Effector memory CD4-positive, alpha-beta T cell (primary cell): ENCODE data around the gene SOCS1.
A peak's percentile ranks its signal among the peaks of the same experiment; 100 is the strongest.

Experiments used
- DNase-seq, 3 donors: peaks; one replicate each; pipeline ENCODE4 v3.0.0-alpha.2; 2020
- H3K27ac ChIP-seq: 2 replicates; pipeline ENCODE4 v1.7.0; 2013; ENCODE audit warnings: mild to moderate bottlenecking, low read length, moderate library complexity; ENCODE audit not compliant: insufficient read depth, poor library complexity, severe bottlenecking
- H3K27me3 ChIP-seq: replicated peaks from 2 replicates; pipeline ENCODE4 v1.7.0; 2013; ENCODE audit warnings: mild to moderate bottlenecking, low read length; ENCODE audit not compliant: insufficient read depth, control insufficient read depth, poor library complexity, severe bottlenecking
- H3K36me3 ChIP-seq: 2 replicates; pipeline ENCODE4 v1.7.0; 2013; ENCODE audit warnings: mild to moderate bottlenecking, low read length, moderate library complexity; ENCODE audit not compliant: control insufficient read depth, insufficient read depth
- H3K4me1 ChIP-seq: 2 replicates; pipeline ENCODE4 v1.7.0; 2013; ENCODE audit warnings: low read length, mild to moderate bottlenecking; ENCODE audit not compliant: control insufficient read depth, insufficient read depth, poor library complexity, severe bottlenecking
- H3K4me3 ChIP-seq: 2 replicates; pipeline ENCODE4 v1.7.0; 2013; ENCODE audit warnings: low read length, low read depth, mild to moderate bottlenecking; ENCODE audit not compliant: insufficient read depth, poor library complexity, severe bottlenecking
- H3K9me3 ChIP-seq: 2 replicates; pipeline ENCODE4 v1.7.0; 2013; ENCODE audit warnings: mild to moderate bottlenecking, low read length, moderate library complexity; ENCODE audit not compliant: control insufficient read depth

SOCS1 gene

DNA sequence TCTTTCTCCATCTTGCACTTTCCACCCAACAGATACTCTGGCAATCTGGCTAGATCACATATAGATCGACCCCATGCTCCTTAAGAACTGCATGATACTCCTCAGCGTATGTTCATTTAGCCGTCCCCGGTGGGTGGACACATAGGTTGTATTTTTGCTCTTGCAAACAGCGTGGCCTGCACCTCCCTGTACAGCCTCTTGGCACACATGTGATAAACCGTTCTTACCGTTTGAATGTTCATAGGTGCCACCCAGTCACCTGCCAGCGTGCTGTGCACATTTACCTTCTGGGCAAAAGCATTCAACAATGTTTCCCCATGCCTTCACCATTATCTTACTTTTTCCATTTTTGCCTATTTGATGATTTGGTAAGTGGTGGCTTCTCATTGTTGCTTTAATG is 6.9 kb upstream of the SOCS1 start:
- Histone ChIP-seq H3K9me3 (no peaks in the 10 kb centered on the region), H3K27me3 (no peaks in the 10 kb centered on the region), H3K4me3 (no peak overlapping the region), H3K4me1 (peaks cover 28% of the 10 kb centered on the region), H3K27ac (no peak overlapping the region), H3K36me3 (no peaks in the 10 kb centered on the region)
- DNase-seq = no peak

DNA sequence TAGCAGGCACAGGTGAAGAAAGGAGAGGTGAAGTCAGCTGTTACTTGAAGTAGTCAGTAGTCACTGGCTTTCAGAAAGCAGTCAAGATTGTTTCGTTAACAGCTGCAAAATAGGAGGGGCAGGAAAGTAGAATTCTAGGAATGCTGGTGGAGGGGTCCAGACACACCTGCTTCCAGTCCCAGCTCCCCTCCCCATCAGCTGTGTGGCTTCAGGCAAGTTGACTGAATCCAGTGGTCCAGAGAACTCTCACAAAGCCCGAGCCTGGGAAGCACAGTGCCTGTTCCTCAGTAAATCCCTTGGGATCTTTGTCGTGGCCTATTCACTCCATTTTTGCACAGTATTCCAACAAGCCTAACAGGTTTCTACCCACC is 4.6 kb upstream of the SOCS1 start:
- H3K4me3 ChIP-seq = no peak overlapping the region
- no peaks in the 10 kb centered on the region for H3K27me3 ChIP-seq
- no peak for DNase-seq
- H3K36me3 ChIP-seq = no peaks in the 10 kb centered on the region
- peaks cover 42% of the 10 kb centered on the region for H3K4me1 ChIP-seq
- no peak overlapping the region for H3K27ac ChIP-seq
- no peaks in the 10 kb centered on the region for H3K9me3 ChIP-seq

DNA sequence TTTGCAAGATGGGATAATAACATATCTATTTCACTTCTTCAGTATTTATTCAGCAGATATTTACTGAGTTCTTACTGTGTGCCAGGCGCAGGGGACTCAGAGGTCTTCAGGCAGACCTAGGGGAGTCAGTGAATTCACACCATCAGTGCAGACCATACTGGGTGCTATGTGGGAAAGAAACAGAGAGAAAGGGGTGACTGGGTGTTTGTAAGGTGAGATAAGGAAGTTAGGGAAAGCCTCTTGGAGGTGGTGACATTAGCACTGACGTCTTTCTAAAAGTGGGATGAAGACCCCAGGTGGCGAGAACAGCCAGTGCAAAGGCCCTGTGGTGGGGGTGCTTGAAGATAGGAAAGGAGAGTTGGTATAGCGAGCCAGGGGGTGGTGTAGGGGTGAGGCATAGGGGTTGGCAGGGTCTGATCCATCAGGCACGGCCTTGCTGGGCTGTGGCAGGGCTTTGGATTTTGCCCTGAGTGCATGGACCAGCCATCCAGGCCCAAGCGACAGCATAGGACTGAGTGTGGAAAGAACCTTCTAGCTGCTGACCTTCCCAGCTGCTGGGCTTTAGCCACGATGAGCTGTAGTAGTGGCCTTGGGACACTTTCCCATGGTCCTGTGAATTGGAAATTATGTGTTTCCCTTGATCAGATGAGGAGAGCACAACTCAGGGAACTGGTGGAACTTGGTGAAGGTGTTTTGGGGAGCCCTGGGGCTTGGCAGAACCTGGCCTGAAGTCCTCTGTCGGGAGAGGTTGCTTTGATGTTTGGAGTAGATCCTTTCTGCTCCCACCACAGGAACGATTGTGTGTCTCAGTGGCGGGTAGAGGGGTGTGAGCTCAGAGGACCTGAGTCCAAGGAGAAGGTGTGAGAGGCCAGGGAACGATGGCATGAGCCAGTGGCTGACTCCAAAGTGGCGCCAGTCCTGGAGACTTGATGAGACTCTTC is 3.9 kb upstream of the SOCS1 start:
- no peak for DNase-seq
- Histone ChIP-seq H3K27ac (no peak overlapping the region), H3K4me1 (peaks cover 42% of the 10 kb centered on the region), H3K36me3 (no peaks in the 10 kb centered on the region), H3K4me3 (no peak overlapping the region), H3K27me3 (no peaks in the 10 kb centered on the region), H3K9me3 (no peaks in the 10 kb centered on the region)

DNA sequence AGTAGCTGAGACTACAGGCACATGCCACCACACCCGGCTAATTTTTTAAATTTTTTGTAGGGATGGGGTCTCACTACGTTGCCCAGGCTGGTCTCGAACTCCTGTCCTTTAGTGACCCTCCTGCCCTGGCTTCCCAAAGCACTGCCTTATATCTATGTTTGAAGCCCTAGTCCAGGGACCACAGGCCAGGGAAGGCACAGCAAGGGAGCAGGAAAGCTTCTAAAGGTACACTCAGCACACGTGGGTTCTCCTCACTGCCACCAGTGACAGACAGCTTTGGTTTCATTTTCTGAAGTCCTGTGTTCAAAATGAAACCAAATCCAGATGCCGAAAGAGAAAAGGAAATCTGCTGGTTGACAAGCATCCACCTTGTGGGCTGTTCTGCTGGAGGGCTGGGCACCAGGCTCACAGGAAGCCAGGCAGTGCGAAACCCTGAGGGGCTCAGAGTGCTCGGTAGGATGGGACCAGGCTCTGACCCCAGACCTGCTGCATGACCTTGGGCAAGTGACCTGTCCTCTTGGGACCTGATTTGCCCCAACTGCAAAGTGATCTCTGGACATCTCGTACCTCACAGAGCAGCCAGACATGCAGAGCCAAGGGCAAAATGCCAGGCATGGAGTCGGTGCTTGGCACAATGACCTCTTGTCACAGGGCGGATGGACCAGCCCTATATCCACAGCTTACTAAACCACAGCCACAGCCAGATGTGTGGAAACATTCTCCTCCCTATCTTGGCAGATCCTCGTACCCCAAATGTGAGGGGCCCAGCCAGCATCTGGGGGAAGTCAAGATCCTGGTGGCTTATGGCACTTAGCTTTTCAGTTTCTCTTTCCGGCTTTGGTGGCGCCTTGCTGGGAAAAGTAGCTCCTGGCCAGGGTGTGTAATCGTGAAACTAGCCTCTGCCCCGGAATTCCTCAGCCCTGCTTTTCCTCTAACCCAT is 2.8 kb upstream of the SOCS1 start:
- Histone ChIP-seq H3K4me1 (peaks cover 39% of the 10 kb centered on the region), H3K36me3 (no peaks in the 10 kb centered on the region), H3K4me3 (peak overlapping the region; percentile 4), H3K27ac (peak overlapping the region; percentile 39), H3K27me3 (no peaks in the 10 kb centered on the region), H3K9me3 (no peaks in the 10 kb centered on the region)
- DNase-seq = peak in 1 of 3 donors; percentile 23

DNA sequence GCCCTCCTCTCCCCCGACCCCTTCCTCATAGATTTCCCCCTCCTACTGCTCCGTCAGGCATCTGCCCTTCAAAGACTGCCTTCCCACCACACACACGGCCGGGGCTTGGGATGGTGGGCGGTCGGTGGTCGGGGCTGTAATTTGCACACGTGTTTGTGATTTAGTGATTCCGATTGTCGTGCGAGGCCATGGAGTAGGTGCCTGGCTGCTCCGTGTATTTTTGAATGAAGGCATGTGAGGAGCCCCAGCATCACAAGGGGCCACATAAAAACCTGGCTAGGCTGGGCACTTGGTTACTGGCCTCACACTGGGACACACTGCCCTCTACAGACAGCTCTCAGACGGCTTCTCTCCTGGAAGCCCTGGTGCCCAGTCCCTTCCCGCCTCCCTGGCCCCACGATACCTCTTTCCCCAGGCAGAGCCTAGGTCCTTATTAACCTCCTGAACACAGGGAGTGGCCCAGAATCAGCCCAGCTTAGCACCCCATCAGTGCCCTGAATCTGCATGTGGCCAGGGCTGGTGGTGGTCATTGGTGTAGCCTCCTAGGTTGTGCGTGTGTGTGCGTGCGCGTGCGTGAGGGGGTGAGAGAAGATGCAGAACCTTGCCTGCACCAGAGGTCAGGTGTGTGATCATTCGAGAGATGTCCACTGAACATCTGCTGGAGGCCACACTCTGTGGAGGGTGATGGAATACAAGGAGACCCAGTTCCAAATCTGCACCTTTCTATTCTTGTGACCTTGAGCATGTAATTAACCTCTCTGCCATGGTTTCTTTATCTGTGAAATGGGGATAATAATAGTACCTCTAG is 1.3 kb upstream of the SOCS1 start:
- peak overlapping the region; percentile 86 for H3K27ac ChIP-seq
- H3K4me3 ChIP-seq = peak overlapping the region; percentile 84
- H3K36me3 ChIP-seq = no peaks in the 10 kb centered on the region
- DNase-seq = peak in 2 of 3 donors; percentile 28 to 38
- H3K27me3 ChIP-seq = no peaks in the 10 kb centered on the region
- no peaks in the 10 kb centered on the region for H3K9me3 ChIP-seq
- peaks cover 42% of the 10 kb centered on the region for H3K4me1 ChIP-seq

DNA sequence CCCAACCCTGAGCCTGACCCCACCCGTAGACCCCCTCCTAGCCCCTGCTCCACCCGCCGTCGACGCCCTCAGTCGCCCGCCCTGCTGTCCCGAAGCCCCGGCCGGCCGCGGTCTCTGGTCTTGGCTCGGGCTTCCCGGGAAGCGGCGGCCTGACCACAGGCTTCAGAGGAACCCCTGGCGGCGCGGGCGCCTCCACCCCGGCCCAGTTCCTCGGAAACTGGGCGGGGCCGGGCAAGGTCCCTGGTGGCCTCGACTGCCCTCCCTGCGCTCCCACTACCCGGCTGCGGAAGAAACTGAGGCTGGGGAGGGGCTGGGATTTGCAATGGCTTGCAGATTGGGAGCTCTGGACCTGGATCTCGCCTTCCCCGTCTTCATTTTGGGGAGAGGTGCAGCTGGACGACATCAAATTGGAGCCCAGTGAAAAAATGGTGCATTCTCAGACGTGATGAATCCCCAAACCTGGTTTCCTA is 692 bp upstream of the SOCS1 start:
- Histone ChIP-seq H3K27me3 (no peaks in the 10 kb centered on the region), H3K4me3 (peak overlapping the region; percentile 84), H3K9me3 (no peaks in the 10 kb centered on the region), H3K27ac (peak overlapping the region; percentile 86), H3K36me3 (no peaks in the 10 kb centered on the region), H3K4me1 (peaks cover 47% of the 10 kb centered on the region)
- DNase-seq = peak in 2 of 3 donors; percentile 11 to 31

DNA sequence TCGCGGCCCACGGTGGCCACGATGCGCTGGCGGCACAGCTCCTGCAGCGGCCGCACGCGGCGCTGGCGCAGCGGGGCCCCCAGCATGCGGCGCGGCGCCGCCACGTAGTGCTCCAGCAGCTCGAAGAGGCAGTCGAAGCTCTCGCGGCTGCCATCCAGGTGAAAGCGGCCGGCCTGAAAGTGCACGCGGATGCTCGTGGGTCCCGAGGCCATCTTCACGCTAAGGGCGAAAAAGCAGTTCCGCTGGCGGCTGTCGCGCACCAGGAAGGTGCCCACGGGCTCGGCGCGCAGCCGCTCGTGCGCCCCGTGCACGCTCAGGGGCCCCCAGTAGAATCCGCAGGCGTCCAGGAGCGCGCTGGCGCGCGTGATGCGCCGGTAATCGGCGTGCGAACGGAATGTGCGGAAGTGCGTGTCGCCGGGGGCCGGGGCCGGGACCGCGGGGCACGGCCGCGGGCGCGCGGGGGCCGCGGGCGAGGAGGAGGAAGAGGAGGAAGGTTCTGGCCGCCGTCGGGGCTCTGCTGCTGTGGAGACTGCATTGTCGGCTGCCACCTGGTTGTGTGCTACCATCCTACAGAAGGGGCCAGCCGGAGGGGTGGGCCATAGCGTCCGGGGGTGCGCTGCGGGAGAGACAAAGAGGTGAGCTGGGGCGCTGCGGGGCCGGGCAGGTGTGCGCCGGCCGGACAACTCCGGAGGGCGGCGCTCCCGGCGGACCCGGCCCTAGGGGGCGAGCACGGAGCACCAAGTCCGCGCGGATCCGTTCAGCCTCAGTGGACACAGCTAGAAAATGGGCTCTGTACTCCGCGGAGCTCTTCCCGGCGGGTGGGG is 879 bp downstream of the SOCS1 start:
- Histone ChIP-seq H3K4me3 (peak overlapping the region; percentile 84), H3K4me1 (peaks cover 48% of the 10 kb centered on the region), H3K36me3 (no peaks in the 10 kb centered on the region), H3K27me3 (no peaks in the 10 kb centered on the region), H3K27ac (peak overlapping the region; percentile 79), H3K9me3 (no peaks in the 10 kb centered on the region)
- peak; percentile 50 to 58 (median 50) for DNase-seq

DNA sequence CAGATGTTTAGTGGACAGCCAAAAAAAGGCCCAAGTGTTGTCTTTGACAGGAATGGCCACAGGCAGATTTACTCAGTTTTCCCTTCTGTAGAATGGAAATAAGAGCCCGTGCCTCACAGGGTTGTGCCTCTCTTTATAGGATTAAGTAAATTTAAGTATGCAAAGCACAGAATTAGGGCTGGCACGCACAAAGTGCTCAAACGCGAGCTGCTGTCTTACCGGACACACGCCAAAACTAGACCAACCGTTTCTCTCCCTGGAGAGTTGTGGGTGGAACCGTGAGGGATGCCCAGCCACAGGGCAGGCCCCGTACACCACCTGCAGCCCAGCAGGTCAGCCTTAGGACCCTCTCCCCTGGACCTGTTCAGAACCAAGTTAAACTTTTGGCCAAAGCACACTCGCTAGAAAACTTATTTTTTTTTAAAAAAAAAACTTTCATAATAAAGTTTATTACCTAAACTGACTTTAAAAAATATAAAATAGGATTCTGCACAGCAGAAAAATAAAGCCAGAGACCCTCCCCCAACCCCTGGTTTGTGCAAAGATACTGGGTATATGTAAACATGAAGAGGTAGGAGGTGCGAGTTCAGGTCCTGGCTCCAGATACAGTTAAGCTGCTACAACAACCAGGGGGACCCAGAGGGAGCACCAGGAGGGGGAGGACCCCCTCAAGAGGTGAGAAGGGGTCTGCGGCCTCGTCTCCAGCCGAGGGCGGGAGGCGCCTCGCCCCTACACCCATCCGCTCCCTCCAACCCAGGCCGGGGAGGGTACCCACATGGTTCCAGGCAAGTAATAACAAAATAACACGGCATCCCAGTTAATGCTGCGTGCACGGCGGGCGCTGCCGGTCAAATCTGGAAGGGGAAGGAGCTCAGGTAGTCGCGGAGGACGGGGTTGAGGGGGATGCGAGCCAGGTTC is 1.8 kb downstream of the SOCS1 start:
- peaks cover 48% of the 10 kb centered on the region for H3K4me1 ChIP-seq
- H3K36me3 ChIP-seq = no peaks in the 10 kb centered on the region
- no peaks in the 10 kb centered on the region for H3K9me3 ChIP-seq
- peak overlapping the region; percentile 84 for H3K4me3 ChIP-seq
- H3K27me3 ChIP-seq = no peaks in the 10 kb centered on the region
- no peak for DNase-seq
- H3K27ac ChIP-seq = peak overlapping the region; percentile 79
